ENCODE data around the gene MYH11. TPM values are rescaled to one million over a fixed set of nuclear protein-coding genes. Genes with fewer than 3 reads are reported as not detected.
A peak's percentile ranks its signal among the peaks of the same experiment; 100 is the strongest.

The MYH11 gene
- total and polyA plus RNA-seq, 10 of the 15 experiments (the other 5 are each of a cell fraction or from before 2014, with no cell fraction given), result 0.01 to 1.9 (median 0.13) TPM; not detected in 1

DNA sequence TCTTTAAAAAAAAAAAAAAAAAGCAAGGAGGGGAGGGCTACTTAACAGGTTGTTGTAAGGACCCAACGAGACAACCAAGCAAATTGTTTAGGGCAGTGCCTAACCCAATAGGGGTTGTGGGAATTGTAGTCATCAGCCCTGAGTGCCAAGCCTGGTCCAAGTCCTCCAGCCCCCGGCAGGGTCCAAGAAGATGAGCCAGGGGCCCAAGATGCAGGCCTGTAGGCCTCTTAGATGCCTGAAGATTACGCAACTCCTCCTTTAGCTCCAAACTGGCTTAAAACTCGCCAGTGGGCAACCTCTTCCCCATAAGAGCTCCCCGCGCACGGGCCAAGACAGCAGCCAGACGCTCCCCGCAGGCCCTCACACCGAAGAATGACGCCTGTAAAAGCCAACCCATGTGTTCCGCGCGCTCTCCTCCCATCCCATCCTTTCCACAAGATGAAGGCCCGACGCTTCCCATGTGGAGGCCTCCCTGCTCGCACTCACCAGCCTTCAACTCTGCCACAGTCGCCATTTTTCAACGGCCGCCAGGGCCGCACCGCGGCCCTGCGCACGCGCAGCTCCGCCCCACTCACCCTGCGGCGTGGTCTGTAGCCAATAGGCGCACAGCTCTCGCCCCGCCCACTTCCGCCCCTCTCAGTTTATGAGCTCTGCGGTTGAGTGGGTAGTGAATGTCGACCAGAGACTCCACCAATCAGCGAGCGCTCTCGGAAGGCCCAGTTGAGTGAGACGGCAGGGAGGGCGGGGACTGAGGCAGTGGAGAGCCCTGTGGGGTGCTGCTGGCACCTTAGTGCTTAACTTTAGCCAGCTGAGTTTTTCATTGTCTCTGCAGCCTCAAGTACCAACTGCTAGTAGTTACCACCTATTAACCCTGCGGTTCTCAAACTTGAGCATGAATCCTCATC, 31.5 kb upstream of the MYH11 start, which contains the start of gene CEP20 (continued):
- TF ChIP-seq, protein P1, sequence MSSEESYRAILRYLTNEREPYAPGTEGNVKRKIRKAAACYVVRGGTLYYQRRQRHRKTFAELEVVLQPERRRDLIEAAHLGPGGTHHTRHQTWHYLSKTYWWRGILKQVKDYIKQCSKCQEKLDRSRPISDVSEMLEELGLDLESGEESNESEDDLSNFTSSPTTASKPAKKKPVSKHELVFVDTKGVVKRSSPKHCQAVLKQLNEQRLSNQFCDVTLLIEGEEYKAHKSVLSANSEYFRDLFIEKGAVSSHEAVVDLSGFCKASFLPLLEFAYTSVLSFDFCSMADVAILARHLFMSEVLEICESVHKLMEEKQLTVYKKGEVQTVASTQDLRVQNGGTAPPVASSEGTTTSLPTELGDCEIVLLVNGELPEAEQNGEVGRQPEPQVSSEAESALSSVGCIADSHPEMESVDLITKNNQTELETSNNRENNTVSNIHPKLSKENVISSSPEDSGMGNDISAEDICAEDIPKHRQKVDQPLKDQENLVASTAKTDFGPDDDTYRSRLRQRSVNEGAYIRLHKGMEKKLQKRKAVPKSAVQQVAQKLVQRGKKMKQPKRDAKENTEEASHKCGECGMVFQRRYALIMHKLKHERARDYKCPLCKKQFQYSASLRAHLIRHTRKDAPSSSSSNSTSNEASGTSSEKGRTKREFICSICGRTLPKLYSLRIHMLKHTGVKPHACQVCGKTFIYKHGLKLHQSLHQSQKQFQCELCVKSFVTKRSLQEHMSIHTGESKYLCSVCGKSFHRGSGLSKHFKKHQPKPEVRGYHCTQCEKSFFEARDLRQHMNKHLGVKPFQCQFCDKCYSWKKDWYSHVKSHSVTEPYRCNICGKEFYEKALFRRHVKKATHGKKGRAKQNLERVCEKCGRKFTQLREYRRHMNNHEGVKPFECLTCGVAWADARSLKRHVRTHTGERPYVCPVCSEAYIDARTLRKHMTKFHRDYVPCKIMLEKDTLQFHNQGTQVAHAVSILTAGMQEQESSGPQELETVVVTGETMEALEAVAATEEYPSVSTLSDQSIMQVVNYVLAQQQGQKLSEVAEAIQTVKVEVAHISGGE (CRISPR knock-in tag; IDR thresholded peaks at IDR 0.05), result no peak
- TF ChIP-seq STAT1 (conservative IDR thresholded peaks at IDR 0.05) (no peak), CBX3 (IDR thresholded peaks at IDR 0.05; ENCODE audit: borderline replicate concordance, low read depth) (no peak), CREB1 (IDR thresholded peaks at IDR 0.05; ENCODE audit: low read depth) (peak; percentile 55; the same call in 1 of the 2 replicates), JUNB (IDR thresholded peaks at IDR 0.05) (no peak), FOS (IDR thresholded peaks at IDR 0.05; ENCODE audit: borderline replicate concordance, extremely low read depth, insufficient read length) (no peak), SIN3A (IDR thresholded peaks at IDR 0.05; ENCODE audit: low read depth, low read length) (peak; percentile 73; the same call in 1 of the 2 replicates), ETV6 (conservative IDR thresholded peaks at IDR 0.05 in 1 of 2, IDR thresholded peaks at IDR 0.05 in 1 of 2; ENCODE audit: borderline replicate concordance in 1 of 2, low read depth in 1 of 2) (no peak), EGR1 (IDR thresholded peaks at IDR 0.05; ENCODE audit: borderline replicate concordance in 1 of 2, low read depth in 2 of 2, low read length in 2 of 2) (peak in 1 of 2 experiments; percentile 44; a peak in 1 of 3 replicates), POLR2AphosphoS5 (IDR thresholded peaks at IDR 0.05; ENCODE audit: low read length) (peak; percentile 93), RFX5 (IDR thresholded peaks at IDR 0.05; ENCODE audit: low read depth, low read length) (peak; percentile 75; the same call in 1 of the 2 replicates), MYB (IDR thresholded peaks at IDR 0.05; ENCODE audit: borderline replicate concordance, low read depth, low read length) (peak; percentile 75; the same call in 1 of the 2 replicates), TCF12 (IDR thresholded peaks at IDR 0.05; ENCODE audit: low read depth, low read length) (no peak), NFYB (IDR thresholded peaks at IDR 0.05; ENCODE audit: insufficient read depth, low read depth, low read length) (peak; percentile 85), RUNX3 (IDR thresholded peaks at IDR 0.05; ENCODE audit: low read length) (peak; percentile 85)
- TF ChIP-seq, protein P2, sequence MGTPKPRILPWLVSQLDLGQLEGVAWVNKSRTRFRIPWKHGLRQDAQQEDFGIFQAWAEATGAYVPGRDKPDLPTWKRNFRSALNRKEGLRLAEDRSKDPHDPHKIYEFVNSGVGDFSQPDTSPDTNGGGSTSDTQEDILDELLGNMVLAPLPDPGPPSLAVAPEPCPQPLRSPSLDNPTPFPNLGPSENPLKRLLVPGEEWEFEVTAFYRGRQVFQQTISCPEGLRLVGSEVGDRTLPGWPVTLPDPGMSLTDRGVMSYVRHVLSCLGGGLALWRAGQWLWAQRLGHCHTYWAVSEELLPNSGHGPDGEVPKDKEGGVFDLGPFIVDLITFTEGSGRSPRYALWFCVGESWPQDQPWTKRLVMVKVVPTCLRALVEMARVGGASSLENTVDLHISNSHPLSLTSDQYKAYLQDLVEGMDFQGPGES (IDR thresholded peaks at IDR 0.05), result no peak; the same call in 1 of the 2 replicates
- TF ChIP-seq, protein P3, sequence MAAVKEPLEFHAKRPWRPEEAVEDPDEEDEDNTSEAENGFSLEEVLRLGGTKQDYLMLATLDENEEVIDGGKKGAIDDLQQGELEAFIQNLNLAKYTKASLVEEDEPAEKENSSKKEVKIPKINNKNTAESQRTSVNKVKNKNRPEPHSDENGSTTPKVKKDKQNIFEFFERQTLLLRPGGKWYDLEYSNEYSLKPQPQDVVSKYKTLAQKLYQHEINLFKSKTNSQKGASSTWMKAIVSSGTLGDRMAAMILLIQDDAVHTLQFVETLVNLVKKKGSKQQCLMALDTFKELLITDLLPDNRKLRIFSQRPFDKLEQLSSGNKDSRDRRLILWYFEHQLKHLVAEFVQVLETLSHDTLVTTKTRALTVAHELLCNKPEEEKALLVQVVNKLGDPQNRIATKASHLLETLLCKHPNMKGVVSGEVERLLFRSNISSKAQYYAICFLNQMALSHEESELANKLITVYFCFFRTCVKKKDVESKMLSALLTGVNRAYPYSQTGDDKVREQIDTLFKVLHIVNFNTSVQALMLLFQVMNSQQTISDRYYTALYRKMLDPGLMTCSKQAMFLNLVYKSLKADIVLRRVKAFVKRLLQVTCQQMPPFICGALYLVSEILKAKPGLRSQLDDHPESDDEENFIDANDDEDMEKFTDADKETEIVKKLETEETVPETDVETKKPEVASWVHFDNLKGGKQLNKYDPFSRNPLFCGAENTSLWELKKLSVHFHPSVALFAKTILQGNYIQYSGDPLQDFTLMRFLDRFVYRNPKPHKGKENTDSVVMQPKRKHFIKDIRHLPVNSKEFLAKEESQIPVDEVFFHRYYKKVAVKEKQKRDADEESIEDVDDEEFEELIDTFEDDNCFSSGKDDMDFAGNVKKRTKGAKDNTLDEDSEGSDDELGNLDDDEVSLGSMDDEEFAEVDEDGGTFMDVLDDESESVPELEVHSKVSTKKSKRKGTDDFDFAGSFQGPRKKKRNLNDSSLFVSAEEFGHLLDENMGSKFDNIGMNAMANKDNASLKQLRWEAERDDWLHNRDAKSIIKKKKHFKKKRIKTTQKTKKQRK (IDR thresholded peaks at IDR 0.05; ENCODE audit: low read depth, low read length), result no peak
- TF ChIP-seq, protein P4, sequence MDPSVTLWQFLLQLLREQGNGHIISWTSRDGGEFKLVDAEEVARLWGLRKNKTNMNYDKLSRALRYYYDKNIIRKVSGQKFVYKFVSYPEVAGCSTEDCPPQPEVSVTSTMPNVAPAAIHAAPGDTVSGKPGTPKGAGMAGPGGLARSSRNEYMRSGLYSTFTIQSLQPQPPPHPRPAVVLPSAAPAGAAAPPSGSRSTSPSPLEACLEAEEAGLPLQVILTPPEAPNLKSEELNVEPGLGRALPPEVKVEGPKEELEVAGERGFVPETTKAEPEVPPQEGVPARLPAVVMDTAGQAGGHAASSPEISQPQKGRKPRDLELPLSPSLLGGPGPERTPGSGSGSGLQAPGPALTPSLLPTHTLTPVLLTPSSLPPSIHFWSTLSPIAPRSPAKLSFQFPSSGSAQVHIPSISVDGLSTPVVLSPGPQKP (IDR thresholded peaks at IDR 0.05; ENCODE audit: low read depth, low read length), result peak; percentile 84
